ENCODE results near the gene USP37.

The USP37 gene

DNA sequence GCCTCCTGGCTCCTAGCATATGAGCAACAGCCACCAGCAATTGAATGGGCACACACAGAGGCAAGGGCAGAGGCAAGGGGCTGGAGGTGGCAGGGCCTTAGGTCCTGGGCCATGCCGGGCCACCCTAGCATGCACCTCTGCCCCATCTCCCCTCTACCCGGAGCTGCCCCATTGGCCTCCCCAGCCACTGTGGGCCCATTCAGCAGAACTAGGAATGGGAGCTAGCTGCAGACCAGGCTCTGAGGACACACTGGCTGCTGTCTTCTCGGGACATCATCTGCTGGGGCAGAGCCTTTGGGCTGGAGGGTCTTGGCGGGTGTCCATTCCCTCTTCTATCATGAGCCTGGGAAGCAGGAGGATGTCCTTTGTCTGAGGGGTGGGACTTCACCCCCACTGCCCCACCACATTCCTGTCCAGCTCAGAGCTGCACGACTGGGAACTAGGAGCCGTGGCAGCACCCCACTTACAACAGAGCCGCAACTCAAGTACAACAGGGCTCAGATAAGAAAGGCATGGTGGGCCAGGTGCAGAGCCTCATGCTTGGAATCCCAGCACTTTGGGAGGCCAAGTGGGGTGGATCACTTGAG, 148.4 kb downstream of the USP37 start:
- no peak overlapping the region for H3K4me3 ChIP-seq (replicated peaks in 1 of 2; ENCODE audit: low read depth in 2 of 2, low read length in 2 of 2)
- TF ChIP-seq, protein P1, sequence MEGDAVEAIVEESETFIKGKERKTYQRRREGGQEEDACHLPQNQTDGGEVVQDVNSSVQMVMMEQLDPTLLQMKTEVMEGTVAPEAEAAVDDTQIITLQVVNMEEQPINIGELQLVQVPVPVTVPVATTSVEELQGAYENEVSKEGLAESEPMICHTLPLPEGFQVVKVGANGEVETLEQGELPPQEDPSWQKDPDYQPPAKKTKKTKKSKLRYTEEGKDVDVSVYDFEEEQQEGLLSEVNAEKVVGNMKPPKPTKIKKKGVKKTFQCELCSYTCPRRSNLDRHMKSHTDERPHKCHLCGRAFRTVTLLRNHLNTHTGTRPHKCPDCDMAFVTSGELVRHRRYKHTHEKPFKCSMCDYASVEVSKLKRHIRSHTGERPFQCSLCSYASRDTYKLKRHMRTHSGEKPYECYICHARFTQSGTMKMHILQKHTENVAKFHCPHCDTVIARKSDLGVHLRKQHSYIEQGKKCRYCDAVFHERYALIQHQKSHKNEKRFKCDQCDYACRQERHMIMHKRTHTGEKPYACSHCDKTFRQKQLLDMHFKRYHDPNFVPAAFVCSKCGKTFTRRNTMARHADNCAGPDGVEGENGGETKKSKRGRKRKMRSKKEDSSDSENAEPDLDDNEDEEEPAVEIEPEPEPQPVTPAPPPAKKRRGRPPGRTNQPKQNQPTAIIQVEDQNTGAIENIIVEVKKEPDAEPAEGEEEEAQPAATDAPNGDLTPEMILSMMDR (IDR thresholded peaks at IDR 0.05; ENCODE audit: low read depth, low read length): no peak
- DNase-seq (ENCODE audit: low read depth in 2 of 2): no peak

DNA sequence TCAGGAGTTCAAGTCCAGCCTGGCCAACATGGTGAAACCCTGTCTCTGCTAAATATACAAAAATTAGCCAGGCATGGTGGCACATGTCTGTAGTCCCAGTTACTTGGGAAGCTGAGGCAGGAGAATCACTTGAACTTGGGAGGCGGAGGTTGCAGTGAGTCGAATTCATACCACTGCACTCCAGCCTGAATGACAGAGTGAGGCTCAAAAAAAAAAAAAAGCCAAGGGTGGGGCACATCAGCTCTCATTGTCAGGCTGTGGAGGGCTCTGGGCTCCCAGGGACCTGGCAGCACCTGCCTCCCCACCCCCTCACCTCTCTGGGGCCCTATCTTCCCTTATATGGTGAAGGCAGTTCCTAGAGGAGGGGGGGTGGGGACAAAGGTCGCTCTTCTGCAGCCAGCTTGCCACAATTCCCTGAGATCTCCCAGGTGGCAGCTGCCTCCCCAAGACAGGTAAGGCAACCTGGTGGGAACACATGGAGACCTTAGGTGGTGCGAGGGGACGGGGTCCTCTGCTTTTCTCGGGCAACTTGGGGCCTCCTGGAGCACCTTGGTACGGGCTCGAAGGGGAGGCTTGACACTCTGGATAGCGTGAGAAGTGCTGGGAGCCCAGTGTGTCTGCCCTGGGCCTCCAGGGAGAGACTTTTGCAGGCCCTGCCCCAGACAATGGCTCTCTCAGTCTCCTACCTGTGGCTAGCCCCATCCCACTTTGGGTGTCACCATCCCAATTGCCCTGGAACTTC, 149.3 kb downstream of the USP37 start, which contains the start of gene VIL1:
VIL1 (plus strand) TSS at position 407 of the 742 bp plus-strand sequence. CDS start 4,656 bp downstream, outside the sequence.
- TF ChIP-seq, protein P1 (IDR thresholded peaks at IDR 0.05; ENCODE audit: low read depth, low read length): no peak
- no peak for DNase-seq (ENCODE audit: low read depth in 2 of 2)
- H3K4me3 ChIP-seq (replicated peaks in 1 of 2; ENCODE audit: low read depth in 2 of 2, low read length in 2 of 2): no peak within 1 kb of the TSS

DNA sequence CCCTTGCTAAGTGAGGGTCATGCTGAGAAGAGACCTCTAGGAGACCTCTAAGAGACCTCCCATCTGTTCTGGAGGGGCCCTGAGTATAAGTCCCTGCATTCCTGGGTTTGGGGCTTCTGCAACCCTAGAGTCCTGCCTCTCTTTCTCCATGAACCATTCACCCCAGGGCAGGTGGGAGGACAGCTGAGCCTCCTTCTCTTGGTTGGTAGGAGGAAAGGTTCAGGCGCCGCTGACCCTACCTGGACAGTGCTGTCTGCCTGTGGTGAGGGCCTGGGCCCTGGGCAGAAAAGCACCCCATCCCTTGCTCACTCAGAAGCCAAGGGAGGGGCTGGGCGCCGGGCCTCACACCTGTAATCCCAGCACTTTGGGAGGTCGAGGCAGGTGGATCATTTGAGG, 149.8 kb downstream of the USP37 start:
- no peak overlapping the region for H3K4me3 ChIP-seq (replicated peaks in 1 of 2; ENCODE audit: low read depth in 2 of 2, low read length in 2 of 2)
- TF ChIP-seq, protein P1 (IDR thresholded peaks at IDR 0.05; ENCODE audit: low read depth, low read length): no peak
- DNase-seq (ENCODE audit: low read depth in 2 of 2): no peak

DNA sequence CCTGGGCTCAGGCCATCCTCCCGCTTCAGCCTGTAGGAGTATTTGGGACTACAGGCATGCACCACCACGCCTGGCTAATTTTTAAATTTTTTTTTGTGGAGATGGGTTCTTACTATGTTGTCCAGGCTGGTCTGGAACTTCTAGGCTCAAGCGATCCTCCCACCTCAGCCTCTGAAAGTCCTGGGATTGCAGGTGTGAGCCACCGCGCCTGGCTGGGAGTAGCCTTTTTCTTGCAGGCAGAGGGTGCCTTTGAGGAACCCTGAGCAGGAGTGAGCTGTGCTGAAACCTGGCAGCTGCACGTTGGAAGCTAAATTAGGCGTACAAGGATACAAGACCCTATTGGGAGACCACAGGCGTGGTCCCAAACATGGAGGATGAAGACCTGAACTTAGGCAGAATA, 160.4 kb downstream of the USP37 start:
- DNase-seq (ENCODE audit: low read depth in 2 of 2): no peak
- H3K4me3 ChIP-seq (replicated peaks in 1 of 2; ENCODE audit: low read depth in 2 of 2, low read length in 2 of 2): no peak overlapping the region
- TF ChIP-seq, protein P1 (IDR thresholded peaks at IDR 0.05; ENCODE audit: low read depth, low read length): no peak

DNA sequence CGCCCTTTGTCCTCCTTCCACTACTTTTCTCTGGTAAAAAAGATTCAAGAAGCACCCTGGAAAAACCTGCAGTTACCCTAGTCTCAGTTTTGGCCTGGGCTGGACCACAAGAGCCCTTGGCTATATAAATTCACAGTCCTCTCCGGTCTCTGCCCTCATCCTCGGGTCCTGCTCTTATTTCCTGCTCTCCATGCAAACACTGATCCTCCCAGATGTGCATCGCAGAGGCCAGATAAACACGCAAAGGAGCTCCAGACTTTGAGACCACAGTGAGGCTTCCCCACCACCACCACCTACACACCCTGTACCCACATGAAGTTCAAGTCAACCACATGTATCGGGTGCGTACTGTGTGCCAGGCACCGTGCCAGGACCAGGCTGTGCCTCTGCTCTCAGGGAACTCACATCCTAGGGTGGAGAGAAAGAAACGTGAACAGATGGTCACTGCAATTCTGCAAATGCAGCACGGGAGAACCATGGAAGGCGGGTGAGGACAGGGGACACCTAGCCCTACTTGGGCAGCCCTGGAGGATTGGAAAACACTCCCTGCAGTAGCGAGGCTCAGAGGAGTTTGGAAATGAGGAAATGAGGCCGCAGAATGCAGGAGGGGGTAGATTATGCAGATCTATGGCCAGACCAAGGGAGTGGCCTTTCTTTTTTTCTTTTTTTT, 161.1 kb downstream of the USP37 start:
- peak; percentile 59 to 71 for DNase-seq (ENCODE audit: low read depth in 2 of 2)
- TF ChIP-seq, protein P1 (IDR thresholded peaks at IDR 0.05; ENCODE audit: low read depth, low read length): no peak
- H3K4me3 ChIP-seq (replicated peaks in 1 of 2; ENCODE audit: low read depth in 2 of 2, low read length in 2 of 2): peak overlapping the region; percentile 37 to 39

DNA sequence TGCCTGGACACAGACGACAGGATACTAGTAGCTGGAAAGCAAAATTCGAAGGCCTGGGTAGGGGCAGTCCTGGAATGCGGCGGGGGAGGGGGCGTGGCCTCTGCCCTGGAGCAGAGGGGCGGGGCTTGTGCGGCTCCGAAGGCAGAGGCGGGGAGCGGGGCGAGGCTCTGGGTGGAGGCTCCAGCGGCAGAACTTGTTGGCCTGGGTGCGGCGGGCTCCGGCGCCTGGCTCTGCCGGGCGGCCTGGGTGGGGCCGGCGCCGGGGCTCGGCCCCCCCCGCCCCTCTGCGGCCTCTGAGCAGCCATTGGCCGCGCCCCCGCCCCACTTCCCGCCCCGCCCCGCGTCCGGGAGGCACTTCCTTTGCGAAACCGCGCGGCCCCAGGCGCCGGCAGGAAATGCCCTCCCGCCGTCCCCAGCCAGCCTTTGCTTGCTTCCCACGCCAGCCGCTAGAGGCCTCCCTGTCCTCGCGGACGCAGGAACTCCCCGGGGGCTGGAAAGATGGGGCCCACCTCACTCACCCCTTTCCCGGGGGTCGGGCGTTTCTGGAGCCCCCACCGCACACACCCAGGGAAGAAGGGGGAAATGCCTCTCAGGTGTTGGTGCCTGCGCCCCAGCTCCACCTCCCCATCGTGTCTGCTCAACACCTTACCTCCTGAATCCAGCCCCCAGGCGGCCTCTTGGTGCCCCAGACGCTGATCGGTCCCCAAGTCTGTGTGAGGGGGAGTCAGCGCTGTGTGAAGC, 161.8 kb downstream of the USP37 start:
- DNase-seq (ENCODE audit: low read depth in 2 of 2): peak; percentile 94 to 98
- TF ChIP-seq, protein P1 (IDR thresholded peaks at IDR 0.05; ENCODE audit: low read depth, low read length): peak; percentile 83
- H3K4me3 ChIP-seq (replicated peaks in 1 of 2; ENCODE audit: low read depth in 2 of 2, low read length in 2 of 2): peak overlapping the region; percentile 37 to 39
